HK-2 (cell line): ENCODE data around the gene CTNNBIP1.
"Not testable (repeated sequence)": the region's sequence is repeated elsewhere in the genome, so short reads cannot be mapped to it uniquely, and the experiment has no call there.

Source experiments
- DNase-seq: peaks from one replicate; pipeline ENCODE4 v3.0.0-alpha.2; 2018; ENCODE audit not compliant: unreplicated experiment

The CTNNBIP1 gene

GRCh38 chr1:9803003-9803918 is 106.8 kb downstream of the CTNNBIP1 start:
- not testable (repeated sequence) for DNase-seq

- no peak for DNase-seq
Observed at GRCh38 chr1:9801909-9802308, 108.2 kb downstream of the CTNNBIP1 start.
